Amygdala (tissue), 56 donors: ENCODE data around the gene DALRD3.
A peak's percentile ranks its signal among the peaks of the same experiment; 100 is the strongest.
"Not testable (repeated sequence)": the region's sequence is repeated elsewhere in the genome, so short reads cannot be mapped to it uniquely, and the experiment has no call there.

Source experiments
- DNase-seq, 56 donors: peaks; one replicate each; lab custom pipeline; 2025; lab: John Stamatoyannopoulos, UW

DALRD3 gene

GRCh38 chr3:49022688-49023171, 4.3 kb upstream of the DALRD3 start:
- no peak for DNase-seq

- peak in 55 of 56 donors; percentile 39 to 94 (median 83) for DNase-seq
Observed at GRCh38 chr3:49021813-49022687, 3.7 kb upstream of the DALRD3 start, which contains the start of gene NDUFAF3. Gene NDUFAF3 (plus strand): TSS chr3:49022121. CDS start chr3:49022145, 24 bp downstream.

GRCh38 chr3:49021213-49021812, 2.9 kb upstream of the DALRD3 start:
- peak; percentile 77 to 99 (median 94) for DNase-seq

- peak in 3 of 56 donors; percentile 18 to 53 (median 21) for DNase-seq
Observed at GRCh38 chr3:49020330-49021212, 2.2 kb upstream of the DALRD3 start.

- DNase-seq: no peak
Observed at GRCh38 chr3:49019941-49020329, 1.6 kb upstream of the DALRD3 start.

GRCh38 chr3:49018707-49019006, 277 bp upstream of the DALRD3 start:
- no peak for DNase-seq

GRCh38 chr3:49017229-49017970, 980 bp downstream of the DALRD3 start:
- no peak for DNase-seq

GRCh38 chr3:49016414-49017228, 1.8 kb downstream of the DALRD3 start:
- no peak for DNase-seq

- DNase-seq: no peak
Observed at GRCh38 chr3:49015765-49016164, 2.6 kb downstream of the DALRD3 start.

- no peak for DNase-seq
Observed at GRCh38 chr3:49015072-49015471, 3.3 kb downstream of the DALRD3 start.

- no peak for DNase-seq
Observed at GRCh38 chr3:49013738-49014660, 4.4 kb downstream of the DALRD3 start.

GRCh38 chr3:49013113-49013737, 5.2 kb downstream of the DALRD3 start:
- DNase-seq: no peak

- DNase-seq: no peak
Observed at GRCh38 chr3:49012441-49013017, 5.9 kb downstream of the DALRD3 start.

- no peak for DNase-seq
Observed at GRCh38 chr3:49009396-49009795, 9.0 kb downstream of the DALRD3 start.

- not testable (repeated sequence) for DNase-seq
Observed at GRCh38 chr3:49008627-49009026, 9.8 kb downstream of the DALRD3 start.

GRCh38 chr3:49007771-49008528, 10.4 kb downstream of the DALRD3 start:
- DNase-seq: peak in 50 of 56 donors; percentile 15 to 96 (median 70)
